HEK293 (cell line): ENCODE data around the gene ACVRL1.

ENCODE experiments used
- CTCF ChIA-PET: fragments of 350-600 bp; formaldehyde crosslinking; extraction: SDS; loops from one replicate; lab custom pipeline; 2021; ENCODE audit warnings: antibody characterized with exemption; lab: Yijun Ruan, JAX
- POLR2A ChIA-PET: fragments of 300-600 bp; formaldehyde crosslinking; extraction: SDS; loops from one replicate; lab custom pipeline; 2020; ENCODE audit warnings: antibody characterized with exemption, inconsistent platforms; lab: Yijun Ruan, JAX
- H3K27ac ChIP-seq: fragments of 200-500 bp; sonication (Bioruptor generic); 2 replicates; pipeline ENCODE4 v1.5.1; 2014; ENCODE audit warnings: low read depth, low read length, control low read depth, inconsistent platforms; ENCODE audit errors: extremely low read depth
- H3K36me3 ChIP-seq, 2 experiments: fragments of 200-500 bp in 1 of 2; sonication (Bioruptor generic) in 1 of 2; 1 replicate in 1 of 2; 2 replicates in 1 of 2; pipeline ENCODE4 v1.5.1; 2014 to 2017; ENCODE audit warnings: inconsistent platforms in 2 of 2, low read length in 2 of 2; ENCODE audit not compliant: control insufficient read depth in 2 of 2, insufficient read depth in 1 of 2
- H3K4me1 ChIP-seq: fragments of 200-500 bp; sonication (Bioruptor generic); 2 replicates; pipeline ENCODE4 v1.5.1; 2014; ENCODE audit warnings: mild to moderate bottlenecking, low read length, inconsistent platforms; ENCODE audit not compliant: control insufficient read depth, insufficient read depth
- H3K4me3 ChIP-seq: 2 replicates; pipeline ENCODE4 v1.5.1; 2011; ENCODE audit warnings: low read depth, mild to moderate bottlenecking, control low read depth, low read length, moderate library complexity
- H3K9me3 ChIP-seq: fragments of 200-500 bp; sonication (Bioruptor generic); 2 replicates; pipeline ENCODE4 v1.5.1; 2014; ENCODE audit warnings: low read depth, low read length, inconsistent platforms; ENCODE audit not compliant: control insufficient read depth, insufficient read depth
- AEBP2 ChIP-seq: fragments of 450-650 bp; formaldehyde crosslinking; IDR thresholded peaks from 2 replicates; pipeline ENCODE4 v1.5.1; 2016; ENCODE audit warnings: missing biosample characterization, missing genetic modification characterization, borderline replicate concordance
- KLF8 ChIP-seq: fragments of 450-650 bp; formaldehyde crosslinking; IDR thresholded peaks from 2 replicates; pipeline ENCODE4 v1.5.1; 2016; ENCODE audit warnings: missing biosample characterization, missing genetic modification characterization
- MZF1 ChIP-seq: fragments of 450-650 bp; formaldehyde crosslinking; IDR thresholded peaks from 2 replicates; pipeline ENCODE4 v1.5.1; 2017; ENCODE audit warnings: missing biosample characterization, missing genetic modification characterization, borderline replicate concordance
- PRDM1 ChIP-seq: fragments of 450-650 bp; formaldehyde crosslinking; IDR thresholded peaks from 2 replicates; pipeline ENCODE4; 2016; ENCODE audit warnings: missing biosample characterization, missing genetic modification characterization
- TSHZ1 ChIP-seq: fragments of 450-650 bp; formaldehyde crosslinking; IDR thresholded peaks from 2 replicates; pipeline ENCODE4 v1.5.1; 2016; ENCODE audit warnings: missing biosample characterization, missing genetic modification characterization, borderline replicate concordance
- ZBTB11 ChIP-seq: fragments of 450-650 bp; formaldehyde crosslinking; conservative IDR thresholded peaks from 2 replicates; pipeline ENCODE4 v1.5.1; 2016; ENCODE audit warnings: low read depth, missing biosample characterization, missing genetic modification characterization
- ZBTB44 ChIP-seq: fragments of 450-650 bp; IDR thresholded peaks from 2 replicates; pipeline ENCODE4 v1.5.1; 2018; ENCODE audit warnings: missing biosample characterization, mild to moderate bottlenecking, missing genetic modification characterization
- ZNF132 ChIP-seq: fragments of 450-650 bp; formaldehyde crosslinking; IDR thresholded peaks from 2 replicates; pipeline ENCODE4 v1.5.1; 2017; ENCODE audit warnings: missing biosample characterization, missing genetic modification characterization, borderline replicate concordance
- ZNF239 ChIP-seq: fragments of 450-650 bp; formaldehyde crosslinking; IDR thresholded peaks from 2 replicates; pipeline ENCODE4 v1.5.1; 2016; ENCODE audit warnings: missing biosample characterization, missing genetic modification characterization
- ZNF416 ChIP-seq: fragments of 450-650 bp; formaldehyde crosslinking; IDR thresholded peaks from 2 replicates; pipeline ENCODE4 v1.5.1; 2016; ENCODE audit warnings: missing biosample characterization, missing genetic modification characterization
- ZNF501 ChIP-seq: fragments of 450-650 bp; formaldehyde crosslinking; IDR thresholded peaks from 2 replicates; pipeline ENCODE4 v1.5.1; 2016; ENCODE audit warnings: missing biosample characterization, missing genetic modification characterization
- ZNF621 ChIP-seq: fragments of 450-650 bp; formaldehyde crosslinking; IDR thresholded peaks from 2 replicates; pipeline ENCODE4 v1.5.1; 2017; ENCODE audit warnings: missing biosample characterization, missing genetic modification characterization
- ZNF623 ChIP-seq: fragments of 450-650 bp; formaldehyde crosslinking; IDR thresholded peaks from 2 replicates; pipeline ENCODE4 v1.5.1; 2016; ENCODE audit warnings: missing biosample characterization, missing genetic modification characterization
- TF ChIP-seq, protein P1 (sequence below): fragments of 450-650 bp; formaldehyde crosslinking; IDR thresholded peaks from 2 replicates; pipeline ENCODE4 v1.5.1; 2016; ENCODE audit warnings: missing biosample characterization, missing genetic modification characterization

ACVRL1 gene

GRCh38 chr12:51955702-51956101 is 48.4 kb downstream of the ACVRL1 start (continued):
- TF ChIP-seq, protein P1, sequence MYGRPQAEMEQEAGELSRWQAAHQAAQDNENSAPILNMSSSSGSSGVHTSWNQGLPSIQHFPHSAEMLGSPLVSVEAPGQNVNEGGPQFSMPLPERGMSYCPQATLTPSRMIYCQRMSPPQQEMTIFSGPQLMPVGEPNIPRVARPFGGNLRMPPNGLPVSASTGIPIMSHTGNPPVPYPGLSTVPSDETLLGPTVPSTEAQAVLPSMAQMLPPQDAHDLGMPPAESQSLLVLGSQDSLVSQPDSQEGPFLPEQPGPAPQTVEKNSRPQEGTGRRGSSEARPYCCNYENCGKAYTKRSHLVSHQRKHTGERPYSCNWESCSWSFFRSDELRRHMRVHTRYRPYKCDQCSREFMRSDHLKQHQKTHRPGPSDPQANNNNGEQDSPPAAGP = no peak
- no peak for TF ChIP-seq ZBTB44 (tag by site-specific recombination)
- no peak for TF ChIP-seq ZNF623 (tag by site-specific recombination)

GRCh38 chr12:51958542-51958941 is 51.2 kb downstream of the ACVRL1 start:
- no peak for TF ChIP-seq ZBTB11
- TF ChIP-seq ZNF621 (tag by site-specific recombination) = no peak
- TF ChIP-seq ZNF132 (tag by site-specific recombination) = no peak
- no peaks in the 10 kb centered on the region for H3K9me3 ChIP-seq
- H3K4me1 ChIP-seq = peaks cover 16% of the 10 kb centered on the region
- no peak overlapping the region for H3K27ac ChIP-seq
- ChIA-PET POLR2A (no interaction called here), CTCF (interaction anchor here (0.8 to 2.1 kb wide), 3 partner anchors 13 to 64 kb away, joined by 3 to 19 read pairs (median 4); no protein-coding TSS in a partner anchor)
- H3K36me3 ChIP-seq = peaks cover 15 to 20% of the 10 kb centered on the region in 2 experiments
- no peak overlapping the region for H3K4me3 ChIP-seq

DNA sequence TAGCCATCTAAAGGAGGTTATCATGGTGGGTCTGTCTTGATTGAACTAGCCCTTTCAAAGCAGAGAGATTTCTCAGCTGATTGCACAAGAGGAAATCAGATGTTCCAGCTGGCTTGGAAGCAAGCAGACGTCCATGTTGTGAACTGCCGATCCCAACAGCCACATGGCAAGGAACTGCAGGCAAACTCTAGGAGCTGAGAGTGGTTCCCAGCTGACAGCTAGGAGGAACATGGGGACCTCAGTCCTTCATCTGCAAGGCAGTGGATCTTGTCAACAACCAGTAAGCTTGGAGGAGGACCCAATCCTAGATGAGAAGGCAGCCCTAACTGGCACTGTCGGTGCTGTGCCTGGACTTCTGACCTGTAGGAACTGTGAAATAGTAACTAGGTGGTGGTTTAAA is 51.9 kb downstream of the ACVRL1 start:
- H3K4me1 ChIP-seq = peaks cover 13% of the 10 kb centered on the region
- H3K9me3 ChIP-seq = no peaks in the 10 kb centered on the region
- no peak overlapping the region for H3K4me3 ChIP-seq
- peaks cover 20 to 24% of the 10 kb centered on the region in 2 experiments for H3K36me3 ChIP-seq
- POLR2A ChIA-PET = no interaction called here
- CTCF ChIA-PET = no interaction called here
- TF ChIP-seq ZNF501 (tag by site-specific recombination) = no peak
- no peak for TF ChIP-seq ZNF239
- no peak for TF ChIP-seq MZF1 (tag by site-specific recombination)
- no peak for TF ChIP-seq KLF8 (tag by site-specific recombination)
- no peak for TF ChIP-seq ZNF416 (tag by site-specific recombination)
- H3K27ac ChIP-seq = no peak overlapping the region

GRCh38 chr12:51959921-51960320 is 52.6 kb downstream of the ACVRL1 start:
- H3K9me3 ChIP-seq = no peaks in the 10 kb centered on the region
- TF ChIP-seq AEBP2 (tag by site-specific recombination) = no peak
- TF ChIP-seq TSHZ1 (tag by site-specific recombination) = no peak
- TF ChIP-seq PRDM1 = no peak
- ChIA-PET CTCF (interaction anchor here (2.3 to 3.7 kb wide), 2 partner anchors 11 to 21 kb away, joined by 6 to 49 read pairs; no protein-coding TSS in a partner anchor), POLR2A (no interaction called here)
- peaks cover 6% of the 10 kb centered on the region for H3K4me1 ChIP-seq
- H3K27ac ChIP-seq = no peak overlapping the region
- H3K4me3 ChIP-seq = no peak overlapping the region
- peaks cover 20 to 24% of the 10 kb centered on the region in 2 experiments for H3K36me3 ChIP-seq
